ENCODE data around the gene PRIM1.

GRCh38 chr12:56720731-56721151, 31.4 kb downstream of the PRIM1 start:
- no peak for TF ChIP-seq CTCF (IDR thresholded peaks at IDR 0.05; ENCODE audit: low read depth, low read length)
- no peak for TF ChIP-seq EZH2phosphoT487 (IDR thresholded peaks at IDR 0.05; ENCODE audit: low read depth)
